Measurements from ENCODE around the gene CD209.

CD209 gene

DNA sequence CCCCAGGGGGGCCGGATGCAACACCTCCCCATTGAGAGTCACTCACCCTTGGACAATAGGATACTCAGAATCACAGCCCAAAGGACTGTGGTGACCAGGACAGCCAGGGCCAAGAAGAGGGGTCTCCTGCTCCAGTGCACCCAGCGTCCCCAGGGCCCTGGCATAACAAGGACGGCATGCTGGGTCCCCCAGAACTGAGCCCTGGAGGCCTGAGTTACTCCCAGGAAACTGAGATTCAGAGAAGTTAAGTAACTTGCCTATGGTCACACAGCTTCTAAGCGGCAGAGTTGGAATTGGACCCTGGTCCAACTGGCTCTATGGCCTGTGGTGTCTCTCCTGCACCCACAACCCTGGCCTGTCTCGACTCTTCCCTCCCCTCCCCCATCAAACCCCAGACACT is 15.7 kb downstream of the CD209 start:
- H2AFZ ChIP-seq: no peak overlapping the region
- no peaks in the 10 kb centered on the region for H3K27me3 ChIP-seq (ENCODE audit: control insufficient read depth, insufficient read depth, low read length)
- H3K9ac ChIP-seq: no peak overlapping the region
- no peak overlapping the region for H3K4me3 ChIP-seq (ENCODE audit: low read depth, low read length)
- no peaks in the 10 kb centered on the region for H3K9me3 ChIP-seq (ENCODE audit: control insufficient read depth, low read length)
- TF ChIP-seq, protein P1, sequence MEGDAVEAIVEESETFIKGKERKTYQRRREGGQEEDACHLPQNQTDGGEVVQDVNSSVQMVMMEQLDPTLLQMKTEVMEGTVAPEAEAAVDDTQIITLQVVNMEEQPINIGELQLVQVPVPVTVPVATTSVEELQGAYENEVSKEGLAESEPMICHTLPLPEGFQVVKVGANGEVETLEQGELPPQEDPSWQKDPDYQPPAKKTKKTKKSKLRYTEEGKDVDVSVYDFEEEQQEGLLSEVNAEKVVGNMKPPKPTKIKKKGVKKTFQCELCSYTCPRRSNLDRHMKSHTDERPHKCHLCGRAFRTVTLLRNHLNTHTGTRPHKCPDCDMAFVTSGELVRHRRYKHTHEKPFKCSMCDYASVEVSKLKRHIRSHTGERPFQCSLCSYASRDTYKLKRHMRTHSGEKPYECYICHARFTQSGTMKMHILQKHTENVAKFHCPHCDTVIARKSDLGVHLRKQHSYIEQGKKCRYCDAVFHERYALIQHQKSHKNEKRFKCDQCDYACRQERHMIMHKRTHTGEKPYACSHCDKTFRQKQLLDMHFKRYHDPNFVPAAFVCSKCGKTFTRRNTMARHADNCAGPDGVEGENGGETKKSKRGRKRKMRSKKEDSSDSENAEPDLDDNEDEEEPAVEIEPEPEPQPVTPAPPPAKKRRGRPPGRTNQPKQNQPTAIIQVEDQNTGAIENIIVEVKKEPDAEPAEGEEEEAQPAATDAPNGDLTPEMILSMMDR (IDR thresholded peaks at IDR 0.05): no peak
- no peak overlapping the region for H3K4me2 ChIP-seq (ENCODE audit: low read length)
- H3K36me3 ChIP-seq (ENCODE audit: control insufficient read depth, insufficient read depth, low read length): no peaks in the 10 kb centered on the region
- H3K4me1 ChIP-seq: no peaks in the 10 kb centered on the region
- H3K79me2 ChIP-seq: no peaks in the 10 kb centered on the region
- H3K27ac ChIP-seq: no peak overlapping the region

DNA sequence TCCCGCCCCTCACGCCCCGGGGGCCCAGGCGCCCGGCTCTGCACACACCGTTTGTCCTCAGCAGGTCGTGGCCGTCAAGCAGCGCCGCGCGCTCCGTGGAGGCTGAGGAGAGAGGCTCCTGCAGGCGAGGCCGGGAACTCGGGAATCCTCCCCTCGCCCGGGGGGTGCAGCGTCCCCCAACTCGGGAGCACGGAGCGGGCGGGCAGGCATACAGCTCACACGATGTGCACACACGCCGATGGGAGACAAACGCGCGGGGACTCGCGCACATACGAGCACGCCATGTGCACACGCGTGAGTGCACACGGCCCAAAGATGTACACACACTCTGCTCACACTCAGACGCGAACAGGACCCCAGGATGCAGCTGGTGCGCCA is 16.1 kb downstream of the CD209 start:
- Histone ChIP-seq H2AFZ (no peak overlapping the region), H3K9me3 (ENCODE audit: control insufficient read depth, low read length) (no peaks in the 10 kb centered on the region), H3K27me3 (ENCODE audit: control insufficient read depth, insufficient read depth, low read length) (no peaks in the 10 kb centered on the region), H3K36me3 (ENCODE audit: control insufficient read depth, insufficient read depth, low read length) (no peaks in the 10 kb centered on the region), H3K79me2 (no peaks in the 10 kb centered on the region), H3K9ac (no peak overlapping the region), H3K27ac (no peak overlapping the region), H3K4me3 (ENCODE audit: low read depth, low read length) (no peak overlapping the region), H3K4me2 (ENCODE audit: low read length) (no peak overlapping the region), H3K4me1 (no peaks in the 10 kb centered on the region)
- TF ChIP-seq, protein P1 (IDR thresholded peaks at IDR 0.05): no peak

DNA sequence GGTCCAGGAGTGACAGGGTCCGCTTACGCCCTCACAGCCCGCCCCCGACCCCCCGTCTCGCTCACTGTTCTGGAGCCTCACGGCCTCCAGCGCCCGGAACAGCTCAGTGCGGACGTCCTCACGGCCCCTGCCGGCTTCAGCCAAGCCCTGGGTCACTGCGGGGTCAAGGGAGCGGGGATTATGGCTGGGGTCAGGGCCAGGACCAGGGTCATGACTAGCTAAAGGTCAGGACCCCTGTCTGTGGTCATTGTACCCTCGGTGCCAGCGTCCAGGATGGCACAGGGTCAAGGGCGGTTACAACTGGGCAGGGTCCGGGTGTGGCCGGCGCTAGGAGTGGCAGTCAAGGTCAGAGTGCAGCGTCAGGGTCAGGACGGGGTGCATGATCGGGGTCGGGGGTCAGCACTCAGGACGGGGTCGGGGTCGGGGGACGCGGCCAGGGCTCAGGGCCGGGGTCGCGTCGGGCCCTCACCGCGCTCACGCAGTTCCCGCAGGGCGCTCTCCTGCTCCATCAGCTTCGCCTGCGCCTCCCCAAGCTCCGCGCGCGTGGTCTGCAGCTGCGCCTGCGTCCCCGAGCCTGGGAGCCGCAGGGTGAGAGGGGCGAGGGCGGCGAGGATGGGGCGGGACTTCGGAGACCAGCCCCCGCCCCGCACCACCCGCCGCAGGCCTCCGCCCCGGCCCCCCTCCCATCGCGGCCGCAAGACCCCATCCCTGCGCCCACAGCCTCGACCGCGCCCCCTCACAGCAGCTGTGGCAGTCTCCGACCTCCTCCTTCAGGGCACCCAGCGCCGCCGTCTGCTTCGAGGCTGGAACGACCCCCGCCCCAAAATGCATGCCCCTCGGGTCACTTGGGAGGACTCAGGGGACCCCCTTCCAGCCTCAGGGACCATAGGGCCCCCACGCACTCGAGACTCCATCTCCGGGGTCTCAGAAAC is 16.8 kb downstream of the CD209 start:
- Histone ChIP-seq H3K36me3 (ENCODE audit: control insufficient read depth, insufficient read depth, low read length) (no peaks in the 10 kb centered on the region), H3K9ac (no peak overlapping the region), H3K4me2 (ENCODE audit: low read length) (no peak overlapping the region), H2AFZ (no peak overlapping the region), H3K4me1 (no peaks in the 10 kb centered on the region), H3K27ac (no peak overlapping the region), H3K9me3 (ENCODE audit: control insufficient read depth, low read length) (no peaks in the 10 kb centered on the region), H3K4me3 (ENCODE audit: low read depth, low read length) (no peak overlapping the region), H3K27me3 (ENCODE audit: control insufficient read depth, insufficient read depth, low read length) (no peaks in the 10 kb centered on the region), H3K79me2 (no peaks in the 10 kb centered on the region)
- TF ChIP-seq, protein P1 (IDR thresholded peaks at IDR 0.05): no peak

DNA sequence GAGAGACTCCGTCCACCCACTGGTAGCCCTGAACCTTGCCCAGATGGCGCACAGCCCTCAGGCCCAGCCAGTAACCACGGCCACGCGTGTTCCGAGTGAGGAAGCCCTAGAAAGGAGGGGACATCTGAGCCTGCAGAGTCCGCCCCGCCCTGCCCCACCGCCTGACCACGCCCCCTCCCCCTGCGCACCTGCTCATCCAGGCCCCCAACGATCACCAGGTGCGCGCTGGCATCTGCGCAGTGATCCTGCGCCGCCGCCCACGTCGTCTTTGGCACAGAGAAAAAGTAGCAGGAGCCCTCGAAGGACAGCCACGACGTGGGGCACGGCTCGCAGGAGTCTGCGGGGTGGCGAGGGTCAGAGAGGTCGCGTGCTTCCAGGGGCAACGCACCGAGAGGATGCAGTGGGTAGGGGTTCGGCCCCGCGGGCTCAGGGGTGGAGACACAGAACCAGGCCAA is 17.5 kb downstream of the CD209 start:
- H3K4me1 ChIP-seq: no peaks in the 10 kb centered on the region
- no peak overlapping the region for H3K4me2 ChIP-seq (ENCODE audit: low read length)
- H3K27me3 ChIP-seq (ENCODE audit: control insufficient read depth, insufficient read depth, low read length): no peaks in the 10 kb centered on the region
- no peaks in the 10 kb centered on the region for H3K36me3 ChIP-seq (ENCODE audit: control insufficient read depth, insufficient read depth, low read length)
- no peak overlapping the region for H2AFZ ChIP-seq
- H3K4me3 ChIP-seq (ENCODE audit: low read depth, low read length): no peak overlapping the region
- no peak overlapping the region for H3K27ac ChIP-seq
- no peaks in the 10 kb centered on the region for H3K9me3 ChIP-seq (ENCODE audit: control insufficient read depth, low read length)
- TF ChIP-seq, protein P1 (IDR thresholded peaks at IDR 0.05): no peak
- no peak overlapping the region for H3K9ac ChIP-seq
- H3K79me2 ChIP-seq: no peaks in the 10 kb centered on the region

DNA sequence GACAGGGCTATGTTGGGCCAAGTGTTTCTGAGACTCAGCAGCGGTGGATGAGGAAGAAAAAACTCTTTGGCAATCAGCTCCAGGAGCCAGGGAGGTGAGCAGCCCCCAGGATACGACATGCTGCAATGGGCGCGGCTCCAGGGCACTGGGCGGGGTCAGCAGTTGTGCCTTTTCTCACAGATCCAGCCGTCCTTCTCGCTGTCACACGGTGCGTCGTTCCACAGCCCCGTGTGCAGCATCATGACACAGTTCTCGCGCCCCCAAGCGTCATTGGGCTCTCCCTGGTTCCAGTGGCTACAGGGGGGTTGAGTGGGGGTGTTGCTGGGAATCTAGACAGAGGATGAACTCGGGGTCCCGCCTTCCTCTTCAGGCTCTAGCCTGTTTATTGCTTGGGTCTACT is 18.1 kb downstream of the CD209 start:
- no peaks in the 10 kb centered on the region for H3K4me1 ChIP-seq
- TF ChIP-seq, protein P1 (IDR thresholded peaks at IDR 0.05): no peak
- H3K27me3 ChIP-seq (ENCODE audit: control insufficient read depth, insufficient read depth, low read length): no peaks in the 10 kb centered on the region
- no peak overlapping the region for H3K9ac ChIP-seq
- no peak overlapping the region for H2AFZ ChIP-seq
- H3K4me2 ChIP-seq (ENCODE audit: low read length): no peak overlapping the region
- H3K4me3 ChIP-seq (ENCODE audit: low read depth, low read length): no peak overlapping the region
- no peak overlapping the region for H3K27ac ChIP-seq
- no peaks in the 10 kb centered on the region for H3K79me2 ChIP-seq
- no peaks in the 10 kb centered on the region for H3K36me3 ChIP-seq (ENCODE audit: control insufficient read depth, insufficient read depth, low read length)
- H3K9me3 ChIP-seq (ENCODE audit: control insufficient read depth, low read length): no peaks in the 10 kb centered on the region
